GM12878 (cell line): ENCODE data around the gene IGF2R.

ENCODE experiments used
- POLR2A ChIP-seq: IDR thresholded peaks from 2 replicates; pipeline ENCODE4 v1.6.1; 2011; ENCODE audit warnings: low read depth, mild to moderate bottlenecking, low read length
- RAD21 ChIP-seq: IDR thresholded peaks from 2 replicates; pipeline ENCODE4 v1.6.1; 2011; ENCODE audit warnings: mild to moderate bottlenecking, low read depth, low read length, moderate library complexity; ENCODE audit not compliant: insufficient read depth
- SMAD1 ChIP-seq: fragments of 450-650 bp; IDR thresholded peaks from 2 replicates; pipeline ENCODE4 v1.6.1; 2018; ENCODE audit warnings: mild to moderate bottlenecking, low read depth; ENCODE audit not compliant: partially characterized antibody

DNA sequence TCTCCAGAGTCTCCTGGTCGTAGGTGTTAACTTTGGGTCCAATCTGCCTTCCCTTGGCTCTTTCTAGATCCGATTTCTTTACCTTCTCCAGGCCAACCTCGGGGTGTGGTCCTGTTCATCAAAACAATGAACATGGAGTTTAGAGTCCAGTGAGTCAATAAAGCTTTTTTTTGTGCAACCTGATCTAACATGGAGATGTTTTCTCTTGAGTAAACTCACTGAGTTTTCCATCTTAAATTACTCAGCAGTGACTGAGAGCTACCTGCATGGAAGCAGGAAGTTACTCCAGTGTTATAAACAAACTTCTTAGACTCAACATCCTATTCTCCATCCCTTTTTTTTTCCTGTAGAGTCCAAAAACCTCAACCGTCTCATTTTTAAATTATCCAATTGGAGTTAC lies 137.8 kb downstream of the IGF2R start:
- TF ChIP-seq SMAD1 (no peak), RAD21 (no peak), POLR2A (no peak)
